GM23338 (cell line): ENCODE measurements around the gene FAM20A. TPM values are rescaled to one million over a fixed set of nuclear protein-coding genes. Genes with fewer than 3 reads are reported as not detected.

ENCODE experiments used
- ATAC-seq: fragments of 200-7000 bp; cut with Tn5 transposase; 3 replicates; pipeline ENCODE4 v1.9.1; 2020
- DNase-seq: peaks from one replicate; pipeline ENCODE4 v3.0.0-alpha.2; 2015; ENCODE audit warnings: low spot score
- H2AFZ ChIP-seq: fragments of 200-600 bp; sonication (generic); 2 replicates; pipeline ENCODE4 v1.8.0; 2016; ENCODE audit warnings: antibody characterized with exemption, mild to moderate bottlenecking, moderate library complexity
- H3F3A ChIP-seq: fragments of 200-600 bp; sonication (generic); replicated peaks from 2 replicates; pipeline ENCODE4 v1.8.0; 2017; ENCODE audit warnings: antibody characterized with exemption, mixed run types, low read depth
- H3K27ac ChIP-seq: fragments of 200-600 bp; sonication (generic); 2 replicates; pipeline ENCODE4 v1.6.1; 2016; ENCODE audit warnings: low read depth
- H3K27me3 ChIP-seq: fragments of 200-600 bp; sonication (generic); 2 replicates; pipeline ENCODE4 v1.8.0; 2016; ENCODE audit warnings: mild to moderate bottlenecking, mixed run types, moderate library complexity; ENCODE audit not compliant: insufficient read depth
- H3K36me3 ChIP-seq: fragments of 200-600 bp; sonication (generic); 2 replicates; pipeline ENCODE4 v1.8.0; 2016; ENCODE audit warnings: mild to moderate bottlenecking; ENCODE audit not compliant: insufficient read depth
- H3K4me1 ChIP-seq: fragments of 200-600 bp; sonication (generic); 2 replicates; pipeline ENCODE4 v1.8.0; 2016; ENCODE audit warnings: mild to moderate bottlenecking, moderate library complexity; ENCODE audit not compliant: insufficient read depth
- H3K4me2 ChIP-seq: fragments of 200-600 bp; sonication (generic); 2 replicates; pipeline ENCODE4 v1.7.1; 2017; ENCODE audit warnings: mixed run types
- H3K4me3 ChIP-seq: fragments of 200-600 bp; sonication (generic); 2 replicates; pipeline ENCODE4 v1.6.1; 2016; ENCODE audit warnings: mixed run types
- H3K79me2 ChIP-seq: fragments of 200-600 bp; sonication (generic); replicated peaks from 2 replicates; pipeline ENCODE4 v1.8.0; 2017; ENCODE audit warnings: mild to moderate bottlenecking; ENCODE audit not compliant: insufficient read depth
- H3K9me2 ChIP-seq: fragments of 200-600 bp; sonication (generic); 2 replicates; pipeline ENCODE4 v1.8.0; 2017; ENCODE audit not compliant: insufficient read depth
- H4K20me1 ChIP-seq: fragments of 200-600 bp; sonication (generic); replicated peaks from 2 replicates; pipeline ENCODE4 v1.8.0; 2017; ENCODE audit warnings: mild to moderate bottlenecking; ENCODE audit not compliant: insufficient read depth
- H3K27ac Mint-ChIP-seq: 2 replicates; pipeline ENCODE4 v1.8.0; 2020; ENCODE audit warnings: inconsistent platforms, mild to moderate bottlenecking, moderate library complexity, mixed read lengths
- H3K27me3 Mint-ChIP-seq: 3 replicates; pipeline ENCODE4 v1.8.0; 2022; ENCODE audit warnings: low read depth, mild to moderate bottlenecking, moderate library complexity, mixed read lengths, inconsistent platforms; ENCODE audit not compliant: insufficient read depth, poor library complexity
- H3K36me3 Mint-ChIP-seq: 3 replicates; pipeline ENCODE4 v1.8.0; 2021; ENCODE audit warnings: low read depth, mild to moderate bottlenecking, inconsistent platforms, moderate library complexity, mixed read lengths
- H3K4me1 Mint-ChIP-seq: 3 replicates; pipeline ENCODE4 v1.8.0; 2020; ENCODE audit warnings: mild to moderate bottlenecking, inconsistent platforms, mixed read lengths
- H3K4me3 Mint-ChIP-seq: 3 replicates; pipeline ENCODE4 v1.8.0; 2021; ENCODE audit warnings: moderate library complexity, mild to moderate bottlenecking, inconsistent platforms, mixed read lengths
- H3K9me3 Mint-ChIP-seq: 3 replicates; pipeline ENCODE4 v1.8.0; 2020; ENCODE audit warnings: moderate library complexity, mild to moderate bottlenecking, inconsistent platforms, mixed read lengths
- CREB1 ChIP-seq: fragments of 250-450 bp; sonication (Bioruptor Pico); IDR thresholded peaks from 2 replicates; pipeline ENCODE4 v1.5.0; 2020; ENCODE audit warnings: low read depth, mild to moderate bottlenecking, moderate library complexity
- CTCF ChIP-seq, 2 experiments: fragments of 200-600 bp in 1 of 2; sonication (generic) in 1 of 2; conservative IDR thresholded peaks; 2 replicates each; pipeline versions ENCODE4 v1.5.1 to v1.6.1; 2016 to 2017; ENCODE audit warnings: antibody characterized with exemption in 2 of 2, low read depth in 2 of 2, mild to moderate bottlenecking in 2 of 2, moderate library complexity in 1 of 2
- ETS1 ChIP-seq: IDR thresholded peaks from 2 replicates; pipeline ENCODE4 v1.6.1; 2016; ENCODE audit warnings: antibody characterized with exemption
- EZH2 ChIP-seq: fragments of 200-600 bp; sonication (generic); IDR thresholded peaks from one replicate; pipeline ENCODE4 v1.8.0; 2017; ENCODE audit warnings: antibody characterized with exemption, mild to moderate bottlenecking, low read depth; ENCODE audit not compliant: unreplicated experiment
- EZH2phosphoT487 ChIP-seq: fragments of 200-600 bp; sonication (generic); IDR thresholded peaks from one replicate; pipeline ENCODE4 v1.8.1; 2018; ENCODE audit warnings: antibody characterized with exemption; ENCODE audit not compliant: unreplicated experiment
- JUNB ChIP-seq: IDR thresholded peaks from one replicate; pipeline ENCODE4 v1.6.1; 2016; ENCODE audit warnings: antibody characterized with exemption; ENCODE audit not compliant: unreplicated experiment
- POLR2AphosphoS5 ChIP-seq: IDR thresholded peaks from 2 replicates; pipeline ENCODE4 v1.6.1; 2016; ENCODE audit warnings: antibody characterized with exemption, low read depth
- ZNF114 ChIP-seq: fragments of 250-450 bp; sonication (Bioruptor Pico); IDR thresholded peaks from 2 replicates; pipeline ENCODE4 v1.5.0; 2020; ENCODE audit warnings: mild to moderate bottlenecking, moderate library complexity
- ZNF331 ChIP-seq: fragments of 250-450 bp; sonication (Bioruptor Pico); IDR thresholded peaks from 2 replicates; pipeline ENCODE4 v1.5.0; 2020; ENCODE audit warnings: low read depth, mild to moderate bottlenecking, moderate library complexity
- polyA plus RNA-seq: library from polyadenylated mRNA; unstranded; fragments of >200 nt; fragmentation: Nextera tagmentation; extraction: Ambion mirVana; gene quantifications from 2 replicates; pipeline ENCODE4 v1.2.1, GENCODE V29; 2016
- total RNA-seq: library from RNA; depleted of rRNA; stranded (reverse); fragments of >200 nt; shearing (Covaris generic); gene quantifications from 2 replicates; pipeline ENCODE4 v1.2.3, GENCODE V29; 2014
- TF ChIP-seq, protein P1 (sequence below): IDR thresholded peaks from one replicate; pipeline ENCODE4 v1.6.1; 2018; ENCODE audit warnings: antibody characterized with exemption; ENCODE audit not compliant: unreplicated experiment

FAM20A gene
- total and polyA plus RNA-seq, 2 experiments from 2014 or later = 1.3 to 1.6 TPM

DNA sequence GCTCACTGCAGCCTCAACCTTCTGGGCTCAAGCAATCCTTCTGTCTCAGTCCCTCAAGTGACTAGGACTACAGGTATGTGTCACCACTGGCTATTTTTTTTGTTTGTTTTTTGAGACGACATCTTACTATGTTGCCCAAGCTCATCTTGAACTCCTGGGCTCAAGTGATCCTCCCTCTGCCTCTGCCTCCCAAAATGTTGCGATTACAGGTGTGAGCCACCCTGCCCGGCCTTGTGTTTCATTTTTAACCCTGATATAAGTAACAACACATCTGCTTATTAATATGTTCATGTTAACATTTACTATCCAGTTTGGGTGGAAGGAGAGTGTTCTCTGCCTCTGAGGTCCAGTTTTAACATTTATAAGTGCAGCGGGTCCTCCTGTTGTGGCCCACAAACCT, 3.1 kb downstream of the FAM20A start (continued):
- TF ChIP-seq, protein P1, sequence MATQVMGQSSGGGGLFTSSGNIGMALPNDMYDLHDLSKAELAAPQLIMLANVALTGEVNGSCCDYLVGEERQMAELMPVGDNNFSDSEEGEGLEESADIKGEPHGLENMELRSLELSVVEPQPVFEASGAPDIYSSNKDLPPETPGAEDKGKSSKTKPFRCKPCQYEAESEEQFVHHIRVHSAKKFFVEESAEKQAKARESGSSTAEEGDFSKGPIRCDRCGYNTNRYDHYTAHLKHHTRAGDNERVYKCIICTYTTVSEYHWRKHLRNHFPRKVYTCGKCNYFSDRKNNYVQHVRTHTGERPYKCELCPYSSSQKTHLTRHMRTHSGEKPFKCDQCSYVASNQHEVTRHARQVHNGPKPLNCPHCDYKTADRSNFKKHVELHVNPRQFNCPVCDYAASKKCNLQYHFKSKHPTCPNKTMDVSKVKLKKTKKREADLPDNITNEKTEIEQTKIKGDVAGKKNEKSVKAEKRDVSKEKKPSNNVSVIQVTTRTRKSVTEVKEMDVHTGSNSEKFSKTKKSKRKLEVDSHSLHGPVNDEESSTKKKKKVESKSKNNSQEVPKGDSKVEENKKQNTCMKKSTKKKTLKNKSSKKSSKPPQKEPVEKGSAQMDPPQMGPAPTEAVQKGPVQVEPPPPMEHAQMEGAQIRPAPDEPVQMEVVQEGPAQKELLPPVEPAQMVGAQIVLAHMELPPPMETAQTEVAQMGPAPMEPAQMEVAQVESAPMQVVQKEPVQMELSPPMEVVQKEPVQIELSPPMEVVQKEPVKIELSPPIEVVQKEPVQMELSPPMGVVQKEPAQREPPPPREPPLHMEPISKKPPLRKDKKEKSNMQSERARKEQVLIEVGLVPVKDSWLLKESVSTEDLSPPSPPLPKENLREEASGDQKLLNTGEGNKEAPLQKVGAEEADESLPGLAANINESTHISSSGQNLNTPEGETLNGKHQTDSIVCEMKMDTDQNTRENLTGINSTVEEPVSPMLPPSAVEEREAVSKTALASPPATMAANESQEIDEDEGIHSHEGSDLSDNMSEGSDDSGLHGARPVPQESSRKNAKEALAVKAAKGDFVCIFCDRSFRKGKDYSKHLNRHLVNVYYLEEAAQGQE = no peak

GRCh38 chr17:68596411-68596945, 4.7 kb downstream of the FAM20A start:
- ATAC-seq (no peak), DNase-seq (no peak)
- no peaks in the 10 kb centered on the region; the same call in 2 of the 3 replicates for H3K9me3 Mint-ChIP-seq
- Histone ChIP-seq H4K20me1 (no peaks in the 10 kb centered on the region), H3K4me3 (no peak overlapping the region), H3K79me2 (no peaks in the 10 kb centered on the region), H3K27ac (no peak overlapping the region), H3K9me2 (no peaks in the 10 kb centered on the region), H3K4me2 (no peak overlapping the region), H2AFZ (no peak overlapping the region), H3F3A (0 out of 2 replicates have a peak, but pooled peaks cover 2% of the 10 kb centered on the region), H3K27me3 (peaks cover 27% of the 10 kb centered on the region), H3K36me3 (no peaks in the 10 kb centered on the region), H3K4me1 (peaks cover 10% of the 10 kb centered on the region; the same call in 1 of the 2 replicates)
- no peak overlapping the region for H3K27ac Mint-ChIP-seq
- H3K27me3 Mint-ChIP-seq = peaks cover 9% of the 10 kb centered on the region
- H3K4me3 Mint-ChIP-seq = no peak overlapping the region
- H3K4me1 Mint-ChIP-seq = peaks cover 5% of the 10 kb centered on the region
- TF ChIP-seq, protein P1 = no peak
- TF ChIP-seq POLR2AphosphoS5 = no peak
- TF ChIP-seq ETS1 = no peak
- TF ChIP-seq EZH2 = no peak
- TF ChIP-seq EZH2phosphoT487 = no peak
- TF ChIP-seq ZNF114 (CRISPR knock-in tag) = no peak
- TF ChIP-seq CREB1 (CRISPR knock-in tag) = no peak
- no peak for TF ChIP-seq JUNB
- TF ChIP-seq CTCF (conservative IDR thresholded peaks at IDR 0.05; ENCODE audit: low read depth in 2 of 2) = no peak
- no peak for TF ChIP-seq ZNF331 (CRISPR knock-in tag)
- H3K36me3 Mint-ChIP-seq = no peaks in the 10 kb centered on the region
